ENCODE measurements around the gene PROSER3. TPM values are rescaled to one million over a fixed set of nuclear protein-coding genes. Genes with fewer than 3 reads are reported as not detected.

The PROSER3 gene
- total and polyA plus RNA-seq, 2 of the 13 experiments (the other 11 are each of a cell fraction or from before 2014, with no cell fraction given): 5.1 to 5.7 TPM

GRCh38 chr19:35748106-35749020 lies 9.6 kb upstream of the PROSER3 start, which contains the start of gene LIN37 (continued):
- no peak for TF ChIP-seq HDAC6 (IDR thresholded peaks at IDR 0.05; ENCODE audit: low read depth, low read length)
- TF ChIP-seq TCF12 (IDR thresholded peaks at IDR 0.05): no peak
- no peak for TF ChIP-seq TCF12 (CRISPR knock-in tag; IDR thresholded peaks at IDR 0.05)
- TF ChIP-seq ZNF761 (CRISPR knock-in tag; conservative IDR thresholded peaks at IDR 0.05): 0 out of 2 replicates have a peak, but pooled peaks have one; percentile 58
- TF ChIP-seq SRY (CRISPR knock-in tag; IDR thresholded peaks at IDR 0.05): no peak; the same call in 1 of the 2 replicates
- no peak for TF ChIP-seq ZNF558 (CRISPR knock-in tag; IDR thresholded peaks at IDR 0.05; ENCODE audit: borderline replicate concordance)
- peak; percentile 85 for TF ChIP-seq ZNF350 (CRISPR knock-in tag; IDR thresholded peaks at IDR 0.05; ENCODE audit: borderline replicate concordance, low read depth)
- no peak for TF ChIP-seq ZNF839 (CRISPR knock-in tag; IDR thresholded peaks at IDR 0.05; ENCODE audit: borderline replicate concordance)
- 0 out of 2 replicates have a peak, but pooled peaks have one; percentile 38 for TF ChIP-seq ZNF205 (CRISPR knock-in tag; IDR thresholded peaks at IDR 0.05)
- peak; percentile 34; the same call in 1 of the 2 replicates for TF ChIP-seq TARDBP (CRISPR knock-in tag; IDR thresholded peaks at IDR 0.05)
- TF ChIP-seq, protein P1, sequence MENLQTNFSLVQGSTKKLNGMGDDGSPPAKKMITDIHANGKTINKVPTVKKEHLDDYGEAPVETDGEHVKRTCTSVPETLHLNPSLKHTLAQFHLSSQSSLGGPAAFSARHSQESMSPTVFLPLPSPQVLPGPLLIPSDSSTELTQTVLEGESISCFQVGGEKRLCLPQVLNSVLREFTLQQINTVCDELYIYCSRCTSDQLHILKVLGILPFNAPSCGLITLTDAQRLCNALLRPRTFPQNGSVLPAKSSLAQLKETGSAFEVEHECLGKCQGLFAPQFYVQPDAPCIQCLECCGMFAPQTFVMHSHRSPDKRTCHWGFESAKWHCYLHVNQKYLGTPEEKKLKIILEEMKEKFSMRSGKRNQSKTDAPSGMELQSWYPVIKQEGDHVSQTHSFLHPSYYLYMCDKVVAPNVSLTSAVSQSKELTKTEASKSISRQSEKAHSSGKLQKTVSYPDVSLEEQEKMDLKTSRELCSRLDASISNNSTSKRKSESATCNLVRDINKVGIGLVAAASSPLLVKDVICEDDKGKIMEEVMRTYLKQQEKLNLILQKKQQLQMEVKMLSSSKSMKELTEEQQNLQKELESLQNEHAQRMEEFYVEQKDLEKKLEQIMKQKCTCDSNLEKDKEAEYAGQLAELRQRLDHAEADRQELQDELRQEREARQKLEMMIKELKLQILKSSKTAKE (CRISPR knock-in tag; IDR thresholded peaks at IDR 0.05; ENCODE audit: borderline replicate concordance): no peak
- no peak for TF ChIP-seq ZNF780A (CRISPR knock-in tag; IDR thresholded peaks at IDR 0.05)
- no peak; the same call in 1 of the 2 replicates for TF ChIP-seq ZNF503 (CRISPR knock-in tag; IDR thresholded peaks at IDR 0.05)
- TF ChIP-seq PLRG1 (conservative IDR thresholded peaks at IDR 0.05): no peak
- TF ChIP-seq ZBTB33 (CRISPR knock-in tag; IDR thresholded peaks at IDR 0.05): no peak
- no peak for TF ChIP-seq CBX2 (IDR thresholded peaks at IDR 0.05; ENCODE audit: low read depth, low read length)
- TF ChIP-seq CBX2 (CRISPR knock-in tag; IDR thresholded peaks at IDR 0.05; ENCODE audit: low read depth): no peak
- TF ChIP-seq MED8 (CRISPR knock-in tag; IDR thresholded peaks at IDR 0.05; ENCODE audit: insufficient replicate concordance): no peak
- peak; percentile 86 for TF ChIP-seq FOXK2 (IDR thresholded peaks at IDR 0.05)
- no peak for TF ChIP-seq ZNF276 (CRISPR knock-in tag; IDR thresholded peaks at IDR 0.05; ENCODE audit: low read depth)
- TF ChIP-seq ZNF75D (CRISPR knock-in tag; IDR thresholded peaks at IDR 0.05; ENCODE audit: borderline replicate concordance): no peak
- TF ChIP-seq ZSCAN20 (CRISPR knock-in tag; IDR thresholded peaks at IDR 0.05; ENCODE audit: borderline replicate concordance): no peak

All from HepG2 (cell line).